ENCODE measurements around the gene TSGA10.
"Not testable (repeated sequence)": the region's sequence is repeated elsewhere in the genome, so short reads cannot be mapped to it uniquely, and the experiment has no call there.

TSGA10 gene

DNA sequence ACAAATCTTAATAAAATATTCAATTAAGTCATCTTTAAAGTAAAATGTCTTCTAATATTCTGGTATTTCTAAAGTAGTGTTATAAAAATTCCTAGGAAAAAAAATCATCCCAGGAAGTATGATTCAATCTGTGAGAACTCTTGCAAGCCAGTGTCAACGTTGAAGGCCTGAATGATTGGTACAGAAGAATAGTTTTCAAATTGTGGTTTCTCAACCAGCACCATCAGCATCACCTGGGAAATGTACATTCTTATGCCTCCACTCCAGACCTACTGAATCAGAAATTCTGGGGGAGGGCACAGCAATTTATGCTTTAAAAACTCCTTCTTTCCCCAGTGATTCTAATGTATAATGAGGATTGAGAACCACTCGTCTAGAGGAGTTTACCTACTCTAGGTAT, 75.5 kb downstream of the TSGA10 start:
- no peak for DNase-seq (ENCODE audit: low read depth, low spot score)

GRCh38 chr2:99072551-99072950, 82.2 kb downstream of the TSGA10 start:
- no peak for DNase-seq (ENCODE audit: low read depth, low spot score)

GRCh38 chr2:99067871-99068625, 86.7 kb downstream of the TSGA10 start:
- no peak for DNase-seq (ENCODE audit: low read depth, low spot score)

- no peak for DNase-seq (ENCODE audit: low read depth, low spot score)
These were observed 88.4 kb downstream of the TSGA10 start for GRCh38 chr2:99066075-99066958.

DNA sequence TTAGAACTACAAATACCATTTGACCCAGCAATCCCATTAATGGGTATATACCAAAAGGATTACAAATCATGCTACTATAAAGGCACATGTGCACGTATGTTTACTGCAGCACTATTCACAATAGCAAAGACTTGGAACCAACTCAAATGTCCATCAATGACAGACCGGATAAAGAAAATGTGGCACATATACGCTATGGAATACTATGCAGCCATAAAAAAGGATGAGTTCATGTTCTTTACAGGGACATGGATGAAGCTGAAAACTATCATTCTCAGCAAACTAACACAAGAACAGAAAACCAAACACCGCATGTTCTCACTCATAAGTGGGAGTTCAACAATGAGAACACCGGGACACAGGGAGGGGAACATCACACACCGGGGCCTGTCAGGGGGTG, 105.6 kb downstream of the TSGA10 start:
- not testable (repeated sequence) for DNase-seq (ENCODE audit: low read depth, low spot score)

DNA sequence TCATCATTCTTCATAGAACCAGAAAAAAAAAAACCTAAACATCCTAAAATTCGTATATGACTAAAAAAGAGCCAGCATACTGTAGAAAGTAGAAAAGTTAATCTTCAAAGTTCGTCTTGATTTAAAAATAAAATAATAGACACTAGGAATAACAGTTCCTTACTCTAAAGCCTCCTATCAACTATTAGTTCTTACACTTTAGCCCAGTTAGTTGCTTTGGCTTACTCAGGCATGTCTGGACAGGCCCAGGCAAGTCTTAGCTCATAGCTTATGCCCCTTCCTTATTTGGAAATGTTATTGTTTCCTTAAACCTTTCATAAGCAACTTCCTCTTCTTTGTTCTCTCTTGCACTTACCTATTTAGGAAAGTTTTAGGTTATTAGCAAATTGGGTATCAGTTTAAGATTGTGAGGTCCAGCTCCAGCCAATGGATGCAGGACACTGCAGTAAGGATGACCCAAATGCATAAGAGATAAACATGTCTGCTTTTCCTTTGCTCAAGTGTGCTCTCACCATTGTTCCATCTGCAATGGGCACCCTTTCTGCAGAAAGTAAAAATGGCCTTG, 113.9 kb downstream of the TSGA10 start:
- DNase-seq (ENCODE audit: low read depth, low spot score), result not testable (repeated sequence)

DNA sequence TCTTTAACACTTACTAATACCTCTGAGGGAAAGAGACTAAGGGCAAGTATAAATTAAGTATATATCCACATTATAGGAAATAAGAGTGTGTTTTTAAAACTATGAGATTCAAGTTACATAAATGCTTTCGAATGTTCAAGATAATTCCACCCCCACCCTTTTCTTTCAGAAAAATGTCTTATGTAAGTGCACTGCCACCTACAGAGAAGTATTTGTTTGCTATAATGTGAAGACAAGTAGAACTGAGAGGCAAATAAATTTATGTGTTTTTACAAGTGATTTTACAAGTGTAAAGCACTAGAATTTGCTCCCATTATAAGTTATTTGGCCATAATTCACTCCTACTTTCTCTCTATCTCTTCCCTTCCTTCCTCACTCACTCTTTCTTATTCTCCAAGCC, 118.8 kb downstream of the TSGA10 start:
- DNase-seq (ENCODE audit: low read depth, low spot score), result no peak

GRCh38 chr2:99032786-99033185, 122.0 kb downstream of the TSGA10 start:
- DNase-seq (ENCODE audit: low read depth, low spot score), result no peak

DNA sequence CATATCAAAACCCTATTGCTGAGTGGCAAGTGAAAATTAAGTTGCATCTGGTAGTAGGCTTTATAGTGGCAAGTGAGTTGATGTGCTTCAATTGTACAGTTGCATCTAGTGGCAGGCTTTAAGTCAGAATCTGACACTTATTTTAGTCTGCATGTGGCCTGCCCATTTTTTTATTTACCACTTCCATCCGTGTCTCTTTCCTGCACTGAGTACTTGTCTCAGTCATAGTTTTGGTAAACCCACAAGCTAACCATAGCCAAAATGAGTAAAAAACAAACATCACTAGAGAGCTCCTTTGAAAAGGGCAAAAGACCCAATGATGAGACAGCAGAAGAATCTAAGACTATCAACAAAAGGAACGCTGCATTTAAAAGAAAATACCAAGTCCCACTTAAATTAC, 122.7 kb downstream of the TSGA10 start:
- no peak for DNase-seq (ENCODE audit: low read depth, low spot score)

- no peak for DNase-seq (ENCODE audit: low read depth, low spot score)
These were observed 123.3 kb downstream of the TSGA10 start for GRCh38 chr2:99031481-99031880.

DNA sequence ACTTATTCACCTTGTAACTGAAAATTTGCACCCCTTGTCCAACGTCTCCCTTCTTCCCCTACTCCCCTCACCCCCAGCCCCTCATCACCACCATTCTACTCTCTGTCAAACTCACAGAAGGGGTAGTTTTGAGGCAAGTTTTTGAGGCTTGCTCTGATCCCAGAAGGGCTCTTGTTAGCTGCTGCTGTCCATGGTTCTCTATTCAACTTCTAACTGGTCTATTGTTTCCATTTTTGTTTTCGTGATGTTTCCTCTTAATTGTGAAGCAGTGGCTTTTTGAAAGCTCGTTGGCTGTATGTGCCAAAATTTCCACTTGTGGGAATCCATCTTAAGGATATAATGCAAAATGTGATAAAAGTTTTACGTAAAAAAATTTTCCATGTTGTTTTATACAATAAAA, 126.2 kb downstream of the TSGA10 start:
- DNase-seq (ENCODE audit: low read depth, low spot score), result no peak

GRCh38 chr2:99027856-99028255, 126.9 kb downstream of the TSGA10 start:
- no peak for DNase-seq (ENCODE audit: low read depth, low spot score)

DNA sequence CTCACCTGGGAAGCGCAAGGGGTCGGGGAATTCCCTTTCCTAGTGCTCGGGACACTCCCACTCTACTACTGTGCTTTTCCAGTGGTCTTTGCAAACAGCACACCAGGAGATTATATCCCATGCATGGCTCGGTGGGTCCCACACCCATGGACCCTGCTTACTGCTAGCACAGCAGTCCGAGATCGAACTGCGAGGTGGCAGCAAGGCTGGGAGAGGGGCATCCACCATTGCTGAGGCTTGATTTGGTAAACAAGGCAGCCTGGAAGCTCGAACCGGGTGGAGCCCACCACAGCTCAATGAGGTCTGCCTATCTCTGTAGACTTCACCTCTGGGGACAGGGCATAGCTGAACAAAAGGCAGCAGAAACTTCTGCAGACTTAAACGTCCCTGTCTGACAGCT, 154.0 kb downstream of the TSGA10 start:
- no peak for DNase-seq (ENCODE audit: low read depth, low spot score)

GRCh38 chr2:98988695-98989094, 166.0 kb downstream of the TSGA10 start:
- DNase-seq (ENCODE audit: low read depth, low spot score), result not testable (repeated sequence)

- no peak for DNase-seq (ENCODE audit: low read depth, low spot score)
These were observed 168.7 kb downstream of the TSGA10 start for GRCh38 chr2:98985905-98986666.

- DNase-seq (ENCODE audit: low read depth, low spot score), result no peak
These were observed 179.1 kb downstream of the TSGA10 start for GRCh38 chr2:98975611-98976010.

GRCh38 chr2:98972582-98973167, 182.1 kb downstream of the TSGA10 start:
- no peak for DNase-seq (ENCODE audit: low read depth, low spot score)

DNA sequence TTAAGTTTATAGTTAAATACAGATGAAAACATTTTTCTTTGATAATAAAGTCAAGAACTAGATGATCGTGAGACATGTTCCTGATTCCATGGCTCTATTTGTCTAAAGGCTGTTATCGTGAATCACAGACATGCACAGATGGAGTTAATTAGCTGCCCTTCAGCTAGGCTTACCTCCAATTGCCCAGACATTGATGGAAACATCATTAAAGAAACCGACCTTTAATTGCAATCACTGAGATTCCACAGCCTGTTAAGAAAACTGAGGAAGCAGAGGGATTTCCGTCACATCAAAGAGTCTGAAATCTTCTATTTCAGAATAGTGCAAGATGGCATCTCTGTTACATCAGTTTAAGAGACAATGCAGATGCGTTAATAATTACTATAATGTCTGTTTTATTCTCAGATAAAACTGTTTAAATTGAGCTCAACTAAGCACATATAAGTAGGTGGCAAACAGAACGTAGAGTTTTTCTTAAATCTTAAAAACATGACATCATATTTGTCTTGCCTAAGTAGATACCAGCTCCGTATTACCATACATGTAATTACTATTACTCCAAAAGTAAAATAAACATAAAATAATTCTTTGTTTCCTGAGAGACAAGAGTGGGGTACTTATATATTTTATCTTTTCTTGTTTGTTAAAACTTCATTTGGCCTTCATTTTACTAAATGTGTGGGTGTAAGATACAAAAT, 194.8 kb downstream of the TSGA10 start:
- no peak for DNase-seq (ENCODE audit: low read depth, low spot score)

DNA sequence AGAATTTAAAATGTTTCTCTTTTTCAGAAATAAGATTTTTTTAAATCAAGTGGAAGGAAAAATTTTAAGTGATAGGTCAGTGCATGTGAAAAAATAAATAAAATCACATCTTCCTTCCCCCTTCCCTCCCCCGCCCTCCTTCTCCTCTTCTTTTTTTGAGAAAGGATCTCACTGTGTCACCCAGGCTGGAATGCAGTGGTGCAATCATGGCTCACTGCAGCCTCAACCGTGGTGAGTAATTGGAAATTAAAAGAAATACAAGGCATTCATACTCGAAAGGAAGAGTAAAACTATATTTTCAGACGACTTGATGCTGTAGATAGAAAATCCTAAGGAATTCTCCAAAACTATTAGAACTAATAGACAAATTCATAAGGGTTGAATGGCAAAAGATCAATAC, 201.8 kb downstream of the TSGA10 start:
- no peak for DNase-seq (ENCODE audit: low read depth, low spot score)

- DNase-seq (ENCODE audit: low read depth, low spot score), result no peak
These were observed 205.6 kb downstream of the TSGA10 start for GRCh38 chr2:98948956-98949739.

All from ELF-1 (cell line).